CD4-positive, alpha-beta T cell treated with Interleukin-6 at 100 ng/mL for 8 hours (primary cell): Measurements from ENCODE around the gene KRT78.

Experiments used
- DNase-seq: peaks from one replicate; pipeline ENCODE4 v3.0.0-alpha.2; 2020; ENCODE audit warnings: mixed read lengths, low spot score

Gene KRT78

DNA sequence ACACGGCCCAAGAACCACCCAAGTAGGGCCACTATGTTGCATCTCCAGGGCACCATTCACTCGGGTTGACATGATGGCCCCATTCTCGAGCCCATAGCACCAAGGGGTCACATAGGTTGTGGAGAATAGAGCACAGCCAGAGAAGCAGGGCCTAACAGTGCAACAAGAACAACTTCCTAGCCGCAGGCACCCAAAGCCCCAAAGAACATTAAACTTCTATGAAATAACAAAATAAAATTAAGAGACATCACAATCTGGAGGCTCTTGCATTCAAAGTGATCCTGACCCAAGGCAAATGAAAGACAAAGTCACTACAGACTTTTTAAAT is 36.8 kb downstream of the KRT78 start:
- DNase-seq: no peak

- DNase-seq: no peak
These were observed 37.4 kb downstream of the KRT78 start for GRCh38 chr12:52811191-52812072.

GRCh38 chr12:52810554-52810953 is 38.2 kb downstream of the KRT78 start:
- DNase-seq: no peak

DNA sequence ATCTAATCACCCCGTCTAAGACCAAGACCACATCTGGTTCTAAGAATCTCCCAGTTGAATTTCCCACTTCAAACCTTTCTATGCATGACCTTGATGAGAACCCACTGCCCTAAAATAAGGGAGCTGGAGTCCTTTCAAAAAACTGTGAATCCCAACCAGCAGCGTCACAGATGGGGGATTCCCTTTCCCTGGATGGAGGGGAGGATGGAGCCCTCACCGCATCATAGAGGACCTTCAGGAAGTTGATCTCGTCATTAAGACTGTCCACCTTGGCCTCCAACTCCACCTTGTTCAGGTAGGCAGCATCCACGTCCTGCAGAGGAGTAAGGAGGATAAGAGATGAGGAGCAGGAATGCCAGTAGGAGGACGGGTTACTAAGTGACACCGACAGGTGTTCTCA is 39.6 kb downstream of the KRT78 start:
- DNase-seq: no peak

DNA sequence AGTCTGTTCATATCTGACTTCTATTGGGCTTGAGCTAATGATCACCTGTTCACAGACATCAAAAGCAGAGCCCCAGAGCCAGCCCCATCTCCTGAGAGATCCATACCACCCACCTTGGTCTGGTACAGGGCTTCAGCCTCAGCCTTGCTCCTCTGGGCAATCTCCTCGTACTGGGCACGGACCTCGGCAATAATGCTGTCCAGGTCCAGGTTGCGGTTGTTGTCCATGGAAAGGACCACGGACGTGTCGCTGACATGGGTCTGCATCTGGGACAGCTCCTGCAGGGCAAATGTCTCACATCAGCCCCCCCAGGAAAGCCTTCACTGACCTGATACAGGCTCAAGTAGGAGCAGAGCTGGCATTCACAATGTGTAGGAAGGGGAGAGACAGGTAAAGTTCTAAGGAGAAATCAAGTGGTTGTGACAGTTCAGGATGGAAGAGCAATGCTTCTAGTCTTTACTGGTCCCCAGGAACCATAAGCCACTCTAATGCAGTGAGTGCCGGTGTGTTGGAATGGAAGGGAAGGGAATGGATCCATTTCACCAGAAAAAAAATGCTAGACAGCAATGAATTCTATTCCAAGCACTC is 40.1 kb downstream of the KRT78 start:
- no peak for DNase-seq

- no peak for DNase-seq
These were observed 41.0 kb downstream of the KRT78 start for GRCh38 chr12:52807544-52808470.

GRCh38 chr12:52806821-52807543 is 41.8 kb downstream of the KRT78 start:
- DNase-seq: no peak

DNA sequence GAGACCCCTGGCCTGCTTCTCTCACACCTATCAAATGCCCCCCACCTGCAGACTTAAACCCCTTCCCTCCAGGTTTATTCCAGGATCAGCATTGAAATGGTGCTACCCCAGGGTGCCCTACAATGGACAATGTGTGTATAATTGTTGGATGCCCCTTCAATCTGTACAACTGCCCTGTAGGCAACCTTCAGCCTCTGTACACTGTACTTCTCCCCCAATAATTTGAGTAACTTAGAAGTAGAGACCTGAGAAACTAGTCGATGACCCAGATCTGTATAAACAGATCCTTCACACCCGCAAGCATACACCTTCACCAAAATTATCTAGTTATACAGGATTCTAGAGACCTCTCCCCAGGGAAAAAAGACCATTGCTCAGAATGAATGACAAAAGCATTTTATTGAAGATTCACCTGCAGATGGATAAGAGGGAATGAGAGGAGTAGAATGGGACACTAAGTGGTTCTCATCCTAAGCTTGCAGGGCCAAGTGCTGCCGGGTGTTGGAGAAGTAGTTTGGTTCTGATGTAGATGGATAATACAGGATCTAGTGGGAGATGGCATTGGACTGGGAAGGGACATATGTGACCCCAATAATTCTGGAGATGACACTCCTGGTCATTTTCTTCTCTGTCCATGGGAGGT is 42.5 kb downstream of the KRT78 start:
- DNase-seq: no peak

- DNase-seq: no peak
These were observed 43.1 kb downstream of the KRT78 start for GRCh38 chr12:52805739-52806138.

DNA sequence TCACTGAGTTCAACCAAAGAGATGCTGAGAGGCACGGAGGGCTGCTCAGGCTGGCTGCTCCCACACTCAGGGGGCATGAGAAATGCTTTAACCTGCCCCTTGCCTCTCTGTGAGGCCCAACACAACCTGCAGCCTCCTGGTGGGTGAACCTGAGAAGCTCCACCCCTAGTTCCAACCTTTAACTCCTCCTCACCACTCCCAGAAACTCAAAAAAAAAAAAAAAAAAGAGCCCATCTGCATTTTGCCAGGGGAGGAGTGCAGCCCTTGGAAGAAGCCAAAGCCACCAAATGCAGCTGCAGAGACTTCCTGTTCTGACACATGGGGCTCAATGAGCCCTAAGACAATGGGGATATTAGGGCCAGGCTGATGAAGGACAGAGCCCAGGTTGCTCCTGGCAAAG is 43.8 kb downstream of the KRT78 start:
- DNase-seq: no peak

- DNase-seq: no peak
These were observed 46.4 kb downstream of the KRT78 start for GRCh38 chr12:52802442-52802841.

- DNase-seq: no peak
These were observed 47.0 kb downstream of the KRT78 start for GRCh38 chr12:52801773-52802172.

DNA sequence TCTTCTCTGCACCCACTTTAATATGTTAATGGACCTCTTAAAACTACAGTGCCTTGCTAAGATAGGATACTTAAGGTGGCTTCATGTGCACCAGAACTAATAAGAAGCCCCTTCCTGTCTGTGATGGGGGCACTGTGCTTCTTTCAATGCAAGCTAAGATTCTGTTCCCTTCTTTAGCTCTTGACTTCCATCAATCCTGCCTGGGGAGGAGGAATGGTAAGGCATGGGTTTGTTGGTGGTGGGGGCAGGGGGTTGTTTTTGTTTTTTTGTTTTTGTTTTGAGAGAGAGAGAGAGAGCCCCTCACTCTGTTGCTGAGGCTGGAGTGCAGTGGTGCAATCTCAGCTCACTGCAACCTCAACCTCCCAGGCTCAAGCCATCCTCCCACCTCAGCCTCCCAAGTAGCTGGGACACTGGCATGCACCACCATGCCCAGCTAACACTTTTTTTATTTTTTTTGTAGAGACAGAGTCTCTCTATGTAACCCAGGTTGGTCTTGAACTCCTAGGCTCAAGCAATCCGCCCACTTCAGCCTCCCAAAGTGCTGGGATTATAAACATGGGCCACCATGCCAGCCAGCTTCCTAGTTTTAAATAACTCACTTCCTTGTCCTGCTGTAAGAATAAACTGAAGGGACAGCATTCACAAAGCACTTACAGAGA is 48.4 kb downstream of the KRT78 start:
- no peak for DNase-seq

DNA sequence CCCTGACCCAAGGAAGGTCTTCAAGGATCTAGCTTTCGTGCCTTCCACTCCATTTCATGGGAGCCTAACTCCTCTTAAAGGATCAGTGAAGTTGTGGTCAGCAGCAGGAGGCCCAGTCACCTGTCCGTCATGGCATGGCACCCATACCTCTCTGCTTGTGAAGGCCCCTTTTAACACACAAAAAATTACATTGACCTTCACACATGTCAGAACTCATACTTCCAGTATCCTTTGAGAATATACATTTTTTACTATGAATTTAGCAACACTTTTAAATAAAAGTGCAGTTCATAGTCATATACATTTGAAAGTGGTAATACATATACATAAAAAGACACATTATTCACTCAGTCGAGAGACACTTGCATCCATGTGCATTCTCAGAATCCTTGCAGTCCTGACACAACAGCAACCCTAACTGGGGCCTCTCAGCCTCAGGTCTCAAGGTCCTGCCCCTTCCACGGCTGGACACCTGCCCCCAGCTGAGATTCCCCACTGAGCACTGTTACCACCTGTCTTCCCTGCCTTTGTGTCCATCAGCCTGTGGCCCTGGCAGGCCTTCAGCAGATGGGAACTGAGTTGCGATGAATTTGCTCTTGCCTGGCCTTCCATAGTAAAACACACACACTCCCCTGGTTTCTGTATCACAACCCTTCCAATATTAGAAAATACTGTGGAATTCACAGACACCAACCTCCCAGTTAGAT is 49.1 kb downstream of the KRT78 start:
- no peak for DNase-seq

- no peak for DNase-seq
These were observed 49.9 kb downstream of the KRT78 start for GRCh38 chr12:52798671-52799504.

- no peak for DNase-seq
These were observed 50.7 kb downstream of the KRT78 start for GRCh38 chr12:52798003-52798670.

DNA sequence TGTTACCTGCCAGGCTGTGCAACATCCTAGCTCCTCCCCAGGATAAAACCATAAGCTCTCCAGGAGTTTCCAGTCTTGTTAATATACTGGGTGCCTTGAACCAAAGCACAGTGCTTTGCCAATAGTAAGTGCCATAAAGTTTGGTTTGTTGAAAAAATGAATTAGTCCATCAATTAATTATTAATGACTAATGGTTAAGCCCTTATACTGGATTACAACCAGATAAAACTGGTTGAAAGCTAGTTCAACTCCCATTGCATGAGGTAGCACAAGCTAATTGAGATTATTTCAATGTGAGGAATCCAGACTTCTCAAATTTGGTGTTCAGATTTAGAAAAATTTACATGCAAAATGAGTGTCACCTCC is 51.3 kb downstream of the KRT78 start:
- no peak for DNase-seq

DNA sequence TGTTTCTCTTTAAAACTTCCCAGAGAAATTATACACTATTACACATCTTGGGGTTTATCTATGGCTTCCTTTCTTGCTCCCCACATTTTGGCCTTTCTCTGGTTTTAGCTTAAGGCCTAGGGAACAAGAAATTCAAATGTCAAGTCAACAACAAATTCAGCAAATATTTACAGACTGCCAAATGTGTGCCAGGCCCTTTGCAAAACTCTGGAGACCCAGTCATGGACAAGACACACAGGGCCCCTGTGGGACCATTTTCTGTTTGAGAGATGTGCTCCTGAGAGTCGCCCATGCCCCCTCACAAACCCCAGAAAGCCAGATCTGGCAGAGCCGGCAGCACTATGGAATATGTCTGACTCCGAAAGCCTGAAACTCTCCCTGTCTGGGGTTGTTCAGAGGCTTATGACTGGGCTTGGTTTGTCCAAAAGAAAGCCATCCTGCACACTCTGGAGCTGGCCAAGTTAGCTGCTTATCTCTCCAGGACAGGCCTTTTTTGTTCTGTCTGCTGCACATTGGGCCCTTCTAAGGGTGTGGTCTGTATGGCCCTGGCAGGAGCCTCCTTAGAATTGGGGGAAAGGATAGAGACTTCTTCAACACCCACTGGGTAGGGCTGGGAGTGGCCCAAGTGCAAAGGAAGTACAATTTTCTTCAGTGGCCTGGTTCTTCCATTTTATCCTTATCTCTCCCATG is 51.8 kb downstream of the KRT78 start:
- no peak for DNase-seq
